ENCODE results near the gene USP26. TPM values are rescaled to one million over a fixed set of nuclear protein-coding genes. Genes with fewer than 3 reads are reported as not detected.
"Not testable (repeated sequence)": the region's sequence is repeated elsewhere in the genome, so short reads cannot be mapped to it uniquely, and the experiment has no call there.

USP26 gene
- total and polyA plus RNA-seq, 7 donors = not detected

DNA sequence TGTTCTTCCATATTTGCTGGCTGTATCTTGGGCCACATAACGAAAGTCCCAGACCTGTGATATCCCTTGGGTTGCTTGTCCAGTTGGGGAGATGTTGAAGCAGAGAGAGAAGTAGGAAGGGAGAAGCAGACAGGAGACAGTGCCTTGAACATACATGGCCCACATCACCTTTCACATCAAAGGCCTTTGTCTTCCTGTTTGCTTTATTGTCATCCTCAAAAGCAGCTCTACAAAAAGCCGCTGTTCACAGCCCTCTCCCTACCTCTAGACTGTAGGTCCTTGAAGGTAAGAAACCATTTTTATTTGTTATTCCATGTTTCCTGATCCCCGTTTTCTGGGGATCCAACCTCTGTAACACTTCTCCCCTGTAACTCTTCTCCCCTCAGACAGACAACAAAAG lies 14.9 kb downstream of the USP26 start:
- intact Hi-C loops (cut with DNase I) = no loop called here
- no peak overlapping the region for H3K4me3 ChIP-seq
- H3K9me3 ChIP-seq = no peaks in the 10 kb centered on the region
- no peak for DNase-seq
- TF ChIP-seq, protein P1, sequence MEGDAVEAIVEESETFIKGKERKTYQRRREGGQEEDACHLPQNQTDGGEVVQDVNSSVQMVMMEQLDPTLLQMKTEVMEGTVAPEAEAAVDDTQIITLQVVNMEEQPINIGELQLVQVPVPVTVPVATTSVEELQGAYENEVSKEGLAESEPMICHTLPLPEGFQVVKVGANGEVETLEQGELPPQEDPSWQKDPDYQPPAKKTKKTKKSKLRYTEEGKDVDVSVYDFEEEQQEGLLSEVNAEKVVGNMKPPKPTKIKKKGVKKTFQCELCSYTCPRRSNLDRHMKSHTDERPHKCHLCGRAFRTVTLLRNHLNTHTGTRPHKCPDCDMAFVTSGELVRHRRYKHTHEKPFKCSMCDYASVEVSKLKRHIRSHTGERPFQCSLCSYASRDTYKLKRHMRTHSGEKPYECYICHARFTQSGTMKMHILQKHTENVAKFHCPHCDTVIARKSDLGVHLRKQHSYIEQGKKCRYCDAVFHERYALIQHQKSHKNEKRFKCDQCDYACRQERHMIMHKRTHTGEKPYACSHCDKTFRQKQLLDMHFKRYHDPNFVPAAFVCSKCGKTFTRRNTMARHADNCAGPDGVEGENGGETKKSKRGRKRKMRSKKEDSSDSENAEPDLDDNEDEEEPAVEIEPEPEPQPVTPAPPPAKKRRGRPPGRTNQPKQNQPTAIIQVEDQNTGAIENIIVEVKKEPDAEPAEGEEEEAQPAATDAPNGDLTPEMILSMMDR (IDR thresholded peaks at IDR 0.05) = no peak
- H3K27me3 ChIP-seq (ENCODE audit: insufficient read depth in 3 of 3, low read length in 2 of 3) = no peaks in the 10 kb centered on the region
- ATAC-seq = no peak
- H3K4me1 ChIP-seq = no peaks in the 10 kb centered on the region
- 67 to 91% (median 82%) methylated on average over 3 of the region's 3 CpGs for WGBS, 3 donors
- no peaks in the 10 kb centered on the region for H3K36me3 ChIP-seq (ENCODE audit: insufficient read depth in 1 of 2, low read depth in 1 of 2)
- H3K27ac ChIP-seq = no peak overlapping the region

DNA sequence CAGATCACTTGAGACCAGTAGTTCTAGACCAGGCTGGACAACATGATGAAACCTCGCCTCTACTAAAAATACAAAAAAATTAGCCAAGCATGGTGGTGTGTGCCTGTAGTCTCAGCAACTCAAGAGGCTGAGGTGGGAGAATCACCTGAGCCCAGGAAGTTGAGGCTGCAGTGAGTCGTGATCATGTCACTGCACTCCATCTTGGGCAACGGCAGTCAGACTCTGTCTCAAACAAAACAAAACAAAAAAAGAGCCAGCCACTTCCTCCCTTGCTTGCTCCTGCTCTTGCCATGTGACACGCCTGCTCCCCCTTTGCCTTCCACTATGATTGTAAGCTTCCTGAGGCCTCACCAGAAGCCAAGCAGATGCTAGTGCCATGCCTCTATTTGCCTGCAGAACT lies 19.1 kb downstream of the USP26 start:
- H3K4me3 ChIP-seq; H3K9me3 ChIP-seq; ATAC-seq; H3K27ac ChIP-seq; H3K4me1 ChIP-seq; H3K36me3 ChIP-seq (ENCODE audit: insufficient read depth in 1 of 2, low read depth in 1 of 2); intact Hi-C loops (cut with DNase I); H3K27me3 ChIP-seq (ENCODE audit: insufficient read depth in 3 of 3, low read length in 2 of 3); DNase-seq: not testable (repeated sequence)
- WGBS, 3 donors = 77 to 94% (median 92%) methylated on average over 2 to 4 of the region's 4 CpGs

DNA sequence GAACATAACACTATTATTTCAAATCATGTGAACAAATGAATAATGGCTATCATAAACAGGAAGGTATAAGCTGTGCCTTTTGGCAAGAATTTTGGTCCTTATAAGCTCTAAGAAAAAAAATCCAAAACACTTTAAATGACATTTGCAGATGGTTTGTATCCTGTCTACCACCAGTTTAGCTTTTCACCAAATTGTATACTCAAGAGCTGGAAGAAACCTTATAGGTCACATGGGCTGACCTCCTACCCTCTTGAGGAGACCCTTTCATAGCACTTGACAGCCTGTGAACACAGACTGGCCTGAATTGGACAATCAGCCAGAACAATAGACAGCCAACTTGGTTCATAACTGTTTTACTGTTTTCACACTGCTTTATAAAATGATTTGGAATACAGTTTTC lies 24.3 kb downstream of the USP26 start:
- no peaks in the 10 kb centered on the region for H3K4me1 ChIP-seq
- intact Hi-C loops (cut with DNase I) = no loop called here
- TF ChIP-seq, protein P1 (IDR thresholded peaks at IDR 0.05) = no peak
- no peak for DNase-seq
- no peak for ATAC-seq
- no peaks in the 10 kb centered on the region for H3K9me3 ChIP-seq
- no peak overlapping the region for H3K4me3 ChIP-seq
- H3K36me3 ChIP-seq (ENCODE audit: insufficient read depth in 1 of 2, low read depth in 1 of 2) = no peaks in the 10 kb centered on the region
- H3K27ac ChIP-seq = no peak overlapping the region
- H3K27me3 ChIP-seq (ENCODE audit: insufficient read depth in 3 of 3, low read length in 2 of 3) = no peaks in the 10 kb centered on the region

DNA sequence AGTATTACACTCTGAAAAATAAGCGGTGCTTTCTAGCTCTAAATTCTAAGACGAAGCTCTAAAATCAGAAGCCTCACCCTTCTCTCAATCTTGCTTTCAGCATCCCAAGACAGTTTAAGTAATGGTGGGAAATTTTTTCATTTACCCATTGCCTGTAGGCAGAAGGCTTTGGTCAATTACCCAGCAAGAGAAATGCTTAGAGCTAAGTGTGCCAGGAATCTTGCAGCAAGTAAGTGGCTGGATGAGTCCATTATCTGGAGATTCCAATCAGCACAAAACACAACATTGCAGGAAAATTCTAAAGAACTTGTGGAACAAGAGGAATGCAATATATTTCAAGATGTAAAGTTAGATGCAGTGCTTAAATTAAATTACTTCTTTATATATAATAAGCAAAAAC lies 28.4 kb downstream of the USP26 start:
- DNase-seq (no peak), ATAC-seq (no peak)
- Histone ChIP-seq H3K4me3 (no peak overlapping the region), H3K27me3 (ENCODE audit: insufficient read depth in 3 of 3, low read length in 2 of 3) (no peaks in the 10 kb centered on the region), H3K4me1 (no peaks in the 10 kb centered on the region), H3K9me3 (no peaks in the 10 kb centered on the region), H3K36me3 (ENCODE audit: insufficient read depth in 1 of 2, low read depth in 1 of 2) (no peaks in the 10 kb centered on the region), H3K27ac (no peak overlapping the region)
- 72 to 97% (median 90%) methylated on average over 2 of the region's 2 CpGs for WGBS, 3 donors
- TF ChIP-seq, protein P1 (IDR thresholded peaks at IDR 0.05) = no peak
- intact Hi-C loops (cut with DNase I) = no loop called here

DNA sequence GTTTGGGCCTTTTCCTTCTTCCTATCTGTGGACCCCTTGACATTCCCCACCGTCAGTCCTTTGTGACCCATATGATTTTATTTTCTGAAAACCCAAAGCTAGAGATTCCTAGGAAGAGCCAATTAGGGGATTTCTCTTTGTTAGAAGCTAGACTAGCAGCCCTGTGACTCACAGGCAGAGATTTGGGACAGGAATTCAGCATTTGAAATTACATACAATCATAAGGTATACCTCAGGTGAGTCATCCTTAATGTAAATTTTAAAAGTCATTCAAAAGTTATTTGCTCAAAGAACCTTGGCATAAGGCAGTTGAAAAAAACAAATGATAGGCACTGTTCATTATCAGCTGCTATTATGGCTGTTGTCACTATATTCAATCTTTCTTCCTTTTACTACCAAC lies 40.6 kb downstream of the USP26 start:
- no peak overlapping the region for H3K27ac ChIP-seq
- DNase-seq (no peak), ATAC-seq (no peak)
- intact Hi-C loops (cut with DNase I) = no loop called here
- H3K4me1 ChIP-seq = no peaks in the 10 kb centered on the region
- TF ChIP-seq, protein P1 (IDR thresholded peaks at IDR 0.05) = no peak
- 55 to 82% (median 81%) methylated on average over 1 of the region's 1 CpG for WGBS, 3 donors
- peaks cover 0 to 18% (median 0%) of the 10 kb centered on the region in 3 donors for H3K27me3 ChIP-seq (ENCODE audit: insufficient read depth in 3 of 3, low read length in 2 of 3)
- H3K36me3 ChIP-seq (ENCODE audit: insufficient read depth in 1 of 2, low read depth in 1 of 2) = no peaks in the 10 kb centered on the region
- no peak overlapping the region for H3K4me3 ChIP-seq
- H3K9me3 ChIP-seq = no peaks in the 10 kb centered on the region

Measured in psoas muscle (tissue), 8 donors.